ENCODE measurements around the gene ERO1A.
A peak's percentile ranks its signal among the peaks of the same experiment; 100 is the strongest.

Gene ERO1A, protein sequence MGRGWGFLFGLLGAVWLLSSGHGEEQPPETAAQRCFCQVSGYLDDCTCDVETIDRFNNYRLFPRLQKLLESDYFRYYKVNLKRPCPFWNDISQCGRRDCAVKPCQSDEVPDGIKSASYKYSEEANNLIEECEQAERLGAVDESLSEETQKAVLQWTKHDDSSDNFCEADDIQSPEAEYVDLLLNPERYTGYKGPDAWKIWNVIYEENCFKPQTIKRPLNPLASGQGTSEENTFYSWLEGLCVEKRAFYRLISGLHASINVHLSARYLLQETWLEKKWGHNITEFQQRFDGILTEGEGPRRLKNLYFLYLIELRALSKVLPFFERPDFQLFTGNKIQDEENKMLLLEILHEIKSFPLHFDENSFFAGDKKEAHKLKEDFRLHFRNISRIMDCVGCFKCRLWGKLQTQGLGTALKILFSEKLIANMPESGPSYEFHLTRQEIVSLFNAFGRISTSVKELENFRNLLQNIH

DNA sequence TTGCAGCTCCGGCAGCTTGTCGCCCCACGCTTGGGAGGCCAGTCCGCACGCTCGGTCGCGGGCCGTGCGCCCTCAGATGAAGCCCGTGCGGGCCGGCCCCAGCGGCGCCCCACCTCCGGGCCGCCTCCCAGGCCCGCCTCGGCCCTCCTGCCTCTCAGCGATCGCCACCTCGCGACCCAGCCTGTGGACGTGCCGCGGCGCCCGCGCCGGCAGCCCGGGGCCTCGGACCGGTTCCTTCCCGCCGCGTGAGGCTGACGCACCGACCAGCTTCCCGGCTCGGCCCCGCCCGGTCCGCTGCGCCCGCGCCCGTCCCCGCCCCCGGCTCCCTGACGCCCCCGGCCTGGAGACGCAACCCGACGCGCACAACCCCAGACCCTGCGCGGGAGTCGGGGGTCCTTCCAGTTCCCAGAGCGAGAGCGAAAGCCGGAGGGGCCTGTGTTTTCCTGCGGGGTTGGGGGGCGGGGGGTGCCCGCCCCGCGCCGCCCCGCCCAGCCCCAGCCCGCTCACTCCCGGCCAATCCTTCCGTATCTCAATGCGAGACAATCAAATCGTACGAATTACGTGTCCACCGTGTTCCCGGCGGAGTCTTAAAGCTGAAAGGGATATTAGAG, at the start of gene ERO1A:
Gene ERO1A (minus strand): TSS at position 78 of the 611 bp plus-strand sequence. CDS start 77 bp downstream, at position 1.
- peak within 1 kb of the TSS; percentile 88 for H3K27ac ChIP-seq (ENCODE audit: extremely low read depth, low read depth, low read length)
- no peaks in the 10 kb centered on the region for H3K9me3 ChIP-seq (ENCODE audit: control insufficient read depth, insufficient read depth, low read depth, low read length)
- peaks cover 0 to 3% of the 10 kb centered on the region in 2 experiments; a peak in 1 of 3 replicates for H3K36me3 ChIP-seq (ENCODE audit: control insufficient read depth in 2 of 2, insufficient read depth in 1 of 2, low read length in 2 of 2)
- H3K4me3 ChIP-seq (ENCODE audit: low read depth, low read length), result peak within 1 kb of the TSS; percentile 86
- H3K4me1 ChIP-seq (ENCODE audit: control insufficient read depth, insufficient read depth, low read length), result peaks cover 18% of the 10 kb centered on the region
- ChIA-PET CTCF (interaction anchor here (0.6 to 0.8 kb wide), 2 partner anchors 32 to 453 kb away, joined by 3 read pairs; no protein-coding TSS in a partner anchor), POLR2A (interaction anchor here (0.6 to 1.6 kb wide), 3 partner anchors 12 to 1816 kb away, joined by 3 to 8 read pairs (median 4); partner anchors contain the start of genes PSMC6 and STYX)
- TF ChIP-seq ZNF266 (tag by site-specific recombination; IDR thresholded peaks at IDR 0.05; ENCODE audit: low read depth) (no peak), ZNF366 (tag by site-specific recombination; conservative IDR thresholded peaks at IDR 0.05) (no peak), ZNF391 (tag by site-specific recombination; IDR thresholded peaks at IDR 0.05; ENCODE audit: borderline replicate concordance, low read depth) (no peak), KLF16 (tag by site-specific recombination; IDR thresholded peaks at IDR 0.05) (0 out of 2 replicates have a peak, but pooled peaks have one; percentile 21), ZNF530 (tag by site-specific recombination; IDR thresholded peaks at IDR 0.05; ENCODE audit: low read depth) (no peak), OSR2 (tag by site-specific recombination; IDR thresholded peaks at IDR 0.05) (no peak), ZBTB8A (tag by site-specific recombination; IDR thresholded peaks at IDR 0.05) (peak; percentile 67), KLF8 (tag by site-specific recombination; IDR thresholded peaks at IDR 0.05) (peak; percentile 82), ZFHX2 (tag by site-specific recombination; conservative IDR thresholded peaks at IDR 0.05) (peak; percentile 61), ZNF239 (tag by site-specific recombination; IDR thresholded peaks at IDR 0.05) (no peak), KLF7 (tag by site-specific recombination; IDR thresholded peaks at IDR 0.05; ENCODE audit: borderline replicate concordance) (no peak), ZNF660 (tag by site-specific recombination; IDR thresholded peaks at IDR 0.05) (0 out of 2 replicates have a peak, but pooled peaks have one; percentile 34), KLF10 (tag by site-specific recombination; IDR thresholded peaks at IDR 0.05) (0 out of 2 replicates have a peak, but pooled peaks have one; percentile 30), ZNF513 (tag by site-specific recombination; IDR thresholded peaks at IDR 0.05) (no peak), ZNF837 (tag by site-specific recombination; IDR thresholded peaks at IDR 0.05) (no peak), ZBTB6 (tag by site-specific recombination; IDR thresholded peaks at IDR 0.05) (no peak), ZNF624 (tag by site-specific recombination; IDR thresholded peaks at IDR 0.05) (no peak), ZNF76 (tag by site-specific recombination; IDR thresholded peaks at IDR 0.05; ENCODE audit: borderline replicate concordance, low read depth) (no peak), ZBTB10 (tag by site-specific recombination; IDR thresholded peaks at IDR 0.05) (peak; percentile 55; the same call in 1 of the 2 replicates), ZNF585B (tag by site-specific recombination; IDR thresholded peaks at IDR 0.05) (no peak), OVOL3 (tag by site-specific recombination; IDR thresholded peaks at IDR 0.05) (no peak), SP2 (tag by site-specific recombination; IDR thresholded peaks at IDR 0.05) (peak; percentile 57), ZNF138 (tag by site-specific recombination; IDR thresholded peaks at IDR 0.05; ENCODE audit: borderline replicate concordance) (no peak), ZNF792 (tag by site-specific recombination; IDR thresholded peaks at IDR 0.05) (no peak), ZNF747 (tag by site-specific recombination; IDR thresholded peaks at IDR 0.05) (no peak), SP3 (tag by site-specific recombination; IDR thresholded peaks at IDR 0.05) (peak; percentile 56; the same call in 1 of the 2 replicates), ZNF707 (tag by site-specific recombination; IDR thresholded peaks at IDR 0.05) (no peak), RBAK (tag by site-specific recombination; IDR thresholded peaks at IDR 0.05) (no peak), ZNF623 (tag by site-specific recombination; IDR thresholded peaks at IDR 0.05) (no peak), ZBTB48 (tag by site-specific recombination; IDR thresholded peaks at IDR 0.05) (no peak), ZNF501 (tag by site-specific recombination; IDR thresholded peaks at IDR 0.05) (no peak)
- TF ChIP-seq, protein P1, sequence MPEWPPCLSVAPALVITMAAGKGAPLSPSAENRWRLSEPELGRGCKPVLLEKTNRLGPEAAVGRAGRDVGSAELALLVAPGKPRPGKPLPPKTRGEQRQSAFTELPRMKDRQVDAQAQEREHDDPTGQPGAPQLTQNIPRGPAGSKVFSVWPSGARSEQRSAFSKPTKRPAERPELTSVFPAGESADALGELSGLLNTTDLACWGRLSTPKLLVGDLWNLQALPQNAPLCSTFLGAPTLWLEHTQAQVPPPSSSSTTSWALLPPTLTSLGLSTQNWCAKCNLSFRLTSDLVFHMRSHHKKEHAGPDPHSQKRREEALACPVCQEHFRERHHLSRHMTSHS (tag by site-specific recombination; IDR thresholded peaks at IDR 0.05), result no peak

Measured in HEK293 (cell line).